Adipocyte (in vitro differentiated cells): ENCODE measurements around the gene WDR38.
A peak's percentile ranks its signal among the peaks of the same experiment; 100 is the strongest.

Source experiments
- DNase-seq: peaks from one replicate; pipeline ENCODE4 v3.0.0-alpha.2; 2015; ENCODE audit warnings: low read depth
- H3K27me3 ChIP-seq: replicated peaks from 2 replicates; pipeline ENCODE4 v1.7.0; 2013; ENCODE audit warnings: mild to moderate bottlenecking, low read length, moderate library complexity; ENCODE audit not compliant: control insufficient read depth, insufficient read depth
- H3K36me3 ChIP-seq: 2 replicates; pipeline ENCODE4 v1.7.0; 2013; ENCODE audit warnings: low read length, mild to moderate bottlenecking, moderate library complexity; ENCODE audit not compliant: control insufficient read depth, insufficient read depth, severe bottlenecking
- H3K4me1 ChIP-seq: 2 replicates; pipeline ENCODE4 v1.7.0; 2013; ENCODE audit warnings: mild to moderate bottlenecking, low read length, moderate library complexity; ENCODE audit not compliant: control insufficient read depth, insufficient read depth
- H3K4me3 ChIP-seq: 2 replicates; pipeline ENCODE4 v1.7.0; 2013; ENCODE audit warnings: mild to moderate bottlenecking, low read length, moderate library complexity
- H3K9ac ChIP-seq: 2 replicates; pipeline ENCODE4 v1.7.0; 2013; ENCODE audit warnings: mild to moderate bottlenecking, low read length, moderate library complexity
- H3K9me3 ChIP-seq: 2 replicates; pipeline ENCODE4 v1.7.0; 2013; ENCODE audit warnings: mild to moderate bottlenecking, low read length, moderate library complexity; ENCODE audit not compliant: control insufficient read depth

The WDR38 gene

GRCh38 chr9:124814164-124814535, 39.1 kb upstream of the WDR38 start:
- Histone ChIP-seq H3K4me1 (peaks cover 32% of the 10 kb centered on the region), H3K36me3 (no peaks in the 10 kb centered on the region), H3K27me3 (no peaks in the 10 kb centered on the region), H3K4me3 (no peak overlapping the region), H3K9me3 (no peaks in the 10 kb centered on the region), H3K9ac (no peak overlapping the region)
- DNase-seq, result no peak

GRCh38 chr9:124815601-124816000, 37.7 kb upstream of the WDR38 start:
- no peak for DNase-seq
- no peak overlapping the region for H3K9ac ChIP-seq
- no peaks in the 10 kb centered on the region for H3K9me3 ChIP-seq
- peaks cover 28% of the 10 kb centered on the region for H3K4me1 ChIP-seq
- H3K36me3 ChIP-seq, result no peaks in the 10 kb centered on the region
- H3K27me3 ChIP-seq, result no peaks in the 10 kb centered on the region
- H3K4me3 ChIP-seq, result no peak overlapping the region

- no peak overlapping the region for H3K4me3 ChIP-seq
- H3K9me3 ChIP-seq, result no peaks in the 10 kb centered on the region
- no peak for DNase-seq
- H3K27me3 ChIP-seq, result no peaks in the 10 kb centered on the region
- peaks cover 2% of the 10 kb centered on the region for H3K4me1 ChIP-seq
- no peak overlapping the region for H3K9ac ChIP-seq
- no peaks in the 10 kb centered on the region for H3K36me3 ChIP-seq
Observed at GRCh38 chr9:124818431-124819281, 34.6 kb upstream of the WDR38 start.

- H3K36me3 ChIP-seq, result no peaks in the 10 kb centered on the region
- H3K4me1 ChIP-seq, result no peaks in the 10 kb centered on the region
- H3K4me3 ChIP-seq, result no peak overlapping the region
- no peaks in the 10 kb centered on the region for H3K9me3 ChIP-seq
- no peak overlapping the region for H3K9ac ChIP-seq
- DNase-seq, result no peak
- H3K27me3 ChIP-seq, result no peaks in the 10 kb centered on the region
Observed at GRCh38 chr9:124820698-124821623, 32.3 kb upstream of the WDR38 start.

GRCh38 chr9:124828489-124829333, 24.5 kb upstream of the WDR38 start:
- no peak overlapping the region for H3K9ac ChIP-seq
- H3K27me3 ChIP-seq, result no peaks in the 10 kb centered on the region
- H3K4me3 ChIP-seq, result no peak overlapping the region
- peaks cover 14% of the 10 kb centered on the region for H3K4me1 ChIP-seq
- H3K9me3 ChIP-seq, result no peaks in the 10 kb centered on the region
- DNase-seq, result no peak
- no peaks in the 10 kb centered on the region for H3K36me3 ChIP-seq

- Histone ChIP-seq H3K9me3 (no peaks in the 10 kb centered on the region), H3K9ac (no peak overlapping the region), H3K36me3 (no peaks in the 10 kb centered on the region), H3K4me1 (peaks cover 15% of the 10 kb centered on the region), H3K27me3 (no peaks in the 10 kb centered on the region), H3K4me3 (no peak overlapping the region)
- no peak for DNase-seq
Observed at GRCh38 chr9:124829334-124829669, 24.0 kb upstream of the WDR38 start.

GRCh38 chr9:124830593-124830992, 22.7 kb upstream of the WDR38 start:
- no peaks in the 10 kb centered on the region for H3K36me3 ChIP-seq
- H3K4me3 ChIP-seq, result no peak overlapping the region
- H3K9ac ChIP-seq, result no peak overlapping the region
- DNase-seq, result no peak
- H3K27me3 ChIP-seq, result no peaks in the 10 kb centered on the region
- peaks cover 28% of the 10 kb centered on the region for H3K4me1 ChIP-seq
- no peaks in the 10 kb centered on the region for H3K9me3 ChIP-seq

- Histone ChIP-seq H3K36me3 (no peaks in the 10 kb centered on the region), H3K4me3 (no peak overlapping the region), H3K9ac (peak overlapping the region; percentile 44), H3K9me3 (no peaks in the 10 kb centered on the region), H3K4me1 (peaks cover 29% of the 10 kb centered on the region), H3K27me3 (no peaks in the 10 kb centered on the region)
- DNase-seq, result no peak
Observed at GRCh38 chr9:124831642-124832364, 21.5 kb upstream of the WDR38 start.

- Histone ChIP-seq H3K36me3 (no peaks in the 10 kb centered on the region), H3K4me1 (peaks cover 29% of the 10 kb centered on the region), H3K9me3 (no peaks in the 10 kb centered on the region), H3K4me3 (no peak overlapping the region), H3K9ac (no peak overlapping the region), H3K27me3 (no peaks in the 10 kb centered on the region)
- no peak for DNase-seq
Observed at GRCh38 chr9:124834591-124834990, 18.7 kb upstream of the WDR38 start.

GRCh38 chr9:124835026-124835557, 18.2 kb upstream of the WDR38 start:
- H3K36me3 ChIP-seq, result no peaks in the 10 kb centered on the region
- peak; percentile 60 for DNase-seq
- H3K4me1 ChIP-seq, result peaks cover 29% of the 10 kb centered on the region
- H3K9ac ChIP-seq, result no peak overlapping the region
- H3K9me3 ChIP-seq, result no peaks in the 10 kb centered on the region
- no peaks in the 10 kb centered on the region for H3K27me3 ChIP-seq
- no peak overlapping the region for H3K4me3 ChIP-seq
